SH-SY5Y (cell line): ENCODE results near the gene RBMS1.

Experiments used
- GATA2 ChIP-seq: IDR thresholded peaks from 2 replicates; pipeline ENCODE4 v1.6.1; 2011; ENCODE audit warnings: mild to moderate bottlenecking, low read depth, low read length
- GATA3 ChIP-seq: IDR thresholded peaks from 2 replicates; pipeline ENCODE4 v1.6.1; 2011; ENCODE audit warnings: low read depth, mild to moderate bottlenecking, low read length, moderate library complexity

DNA sequence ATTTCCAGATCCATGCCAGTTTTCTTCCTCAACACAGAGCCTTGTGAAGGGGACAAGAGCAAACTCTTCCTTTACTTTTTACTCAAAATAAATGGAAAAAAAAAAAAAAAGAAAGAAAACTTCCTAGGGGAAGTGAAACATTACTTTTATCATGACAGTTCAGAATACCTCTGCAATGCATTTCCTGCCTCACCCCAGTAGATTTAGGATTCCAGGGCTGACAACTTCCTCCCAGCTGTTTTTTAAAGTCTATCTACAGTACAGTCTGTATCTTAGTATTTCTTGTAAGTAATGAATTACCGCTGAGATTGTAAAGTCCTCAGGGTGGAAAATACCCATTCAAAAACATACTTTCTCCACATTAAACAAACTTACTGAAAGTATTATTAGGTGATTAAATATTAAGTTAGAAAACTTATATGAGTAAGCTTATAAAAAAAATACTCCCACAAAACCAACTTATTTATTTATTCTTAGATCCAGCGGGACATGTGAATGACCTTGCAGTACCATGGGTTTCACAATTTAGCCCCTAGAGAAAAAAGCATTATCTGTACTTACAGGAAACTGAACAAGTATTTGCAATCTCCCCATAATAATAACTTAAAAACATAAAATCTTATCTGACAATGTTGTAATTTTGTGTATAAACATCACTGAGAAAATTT lies 117.7 kb downstream of the RBMS1 start:
- TF ChIP-seq GATA2: no peak
- no peak for TF ChIP-seq GATA3
